WTC11 (cell line): ENCODE data around the gene LCA5. TPM values are rescaled to one million over a fixed set of nuclear protein-coding genes. Genes with fewer than 3 reads are reported as not detected.

Experiments used
- ATAC-seq: fragments of 200-7000 bp; cut with Tn5 transposase; 2 replicates; pipeline ENCODE4 v1.10.0; 2021; ENCODE audit warnings: mild to moderate bottlenecking, moderate library complexity
- CTCF ChIA-PET: fragments of 300-600 bp; sonication (Branson Sonifier 250); formaldehyde crosslinking; loops from one replicate; lab custom pipeline; 2021; ENCODE audit warnings: antibody characterized with exemption; lab: Charles Lee
- POLR2A ChIA-PET: fragments of 350-600 bp; sonication (Branson Sonifier 250); formaldehyde crosslinking; loops from one replicate; lab custom pipeline; 2021; ENCODE audit warnings: antibody characterized with exemption; lab: Charles Lee
- DNase-seq: peaks from one replicate; pipeline ENCODE4 v3.0.0; 2021; ENCODE audit warnings: low spot score
- H3K27ac Mint-ChIP-seq: 2 replicates; pipeline ENCODE4 v1.8.0; 2021; ENCODE audit warnings: mixed read lengths
- H3K27me3 Mint-ChIP-seq: 2 replicates; pipeline ENCODE4 v1.8.0; 2021; ENCODE audit warnings: low read depth, mild to moderate bottlenecking, moderate library complexity, mixed read lengths
- H3K36me3 Mint-ChIP-seq: 2 replicates; pipeline ENCODE4 v1.8.0; 2021; ENCODE audit warnings: mixed read lengths
- H3K4me1 Mint-ChIP-seq: 2 replicates; pipeline ENCODE4 v1.8.0; 2022; ENCODE audit warnings: mixed read lengths
- H3K4me3 Mint-ChIP-seq: 2 replicates; pipeline ENCODE4 v1.8.0; 2021; ENCODE audit warnings: mild to moderate bottlenecking, moderate library complexity, mixed read lengths
- H3K9me3 Mint-ChIP-seq: 2 replicates; pipeline ENCODE4 v1.8.0; 2021; ENCODE audit warnings: mixed read lengths
- CBFB ChIP-seq: sonication (generic); formaldehyde crosslinking; IDR thresholded peaks from 2 replicates; pipeline ENCODE4 v1.8.1; 2022; ENCODE audit warnings: mild to moderate bottlenecking, low read depth, missing genetic modification reagents
- CREB1 ChIP-seq: sonication (generic); formaldehyde crosslinking; IDR thresholded peaks from 2 replicates; pipeline ENCODE4 v1.8.0; 2023; ENCODE audit warnings: mild to moderate bottlenecking, missing genetic modification reagents
- CREM ChIP-seq: sonication (generic); formaldehyde crosslinking; IDR thresholded peaks from 2 replicates; pipeline ENCODE4 v1.8.1; 2022; ENCODE audit warnings: mild to moderate bottlenecking, missing genetic modification reagents, moderate library complexity
- EMX1 ChIP-seq: fragments of 250-450 bp; sonication (Bioruptor Pico); IDR thresholded peaks from 2 replicates; pipeline ENCODE4 v1.8.0; 2021; ENCODE audit warnings: mild to moderate bottlenecking
- ESRRA ChIP-seq: sonication (generic); formaldehyde crosslinking; IDR thresholded peaks from 2 replicates; pipeline ENCODE4 v1.8.1; 2022; ENCODE audit warnings: mild to moderate bottlenecking, missing genetic modification reagents, borderline replicate concordance
- JAZF1 ChIP-seq: fragments of 250-450 bp; sonication (Bioruptor Pico); IDR thresholded peaks from 2 replicates; pipeline ENCODE4 v1.9.0; 2021; ENCODE audit warnings: moderate library complexity, mild to moderate bottlenecking, inconsistent platforms
- NFYB ChIP-seq: sonication (generic); formaldehyde crosslinking; conservative IDR thresholded peaks from 2 replicates; pipeline ENCODE4 v1.8.0; 2022; ENCODE audit warnings: low read depth, missing genetic modification reagents
- OVOL2 ChIP-seq: fragments of 250-450 bp; sonication (Bioruptor Pico); IDR thresholded peaks from 2 replicates; pipeline ENCODE4 v1.9.0; 2021; ENCODE audit warnings: mild to moderate bottlenecking, borderline replicate concordance
- PRRX2 ChIP-seq: fragments of 250-450 bp; sonication (Bioruptor Pico); IDR thresholded peaks from 2 replicates; pipeline ENCODE4 v1.8.0; 2021; ENCODE audit warnings: mild to moderate bottlenecking
- TCF7 ChIP-seq: sonication (generic); formaldehyde crosslinking; IDR thresholded peaks from 2 replicates; pipeline ENCODE4 v1.8.0; 2022; ENCODE audit warnings: mild to moderate bottlenecking, low read depth, missing genetic modification reagents, moderate library complexity
- TEAD4 ChIP-seq: sonication (generic); formaldehyde crosslinking; IDR thresholded peaks from 2 replicates; pipeline ENCODE4 v1.8.0; 2022; ENCODE audit warnings: mild to moderate bottlenecking, missing genetic modification reagents
- ZNF121 ChIP-seq: sonication (generic); formaldehyde crosslinking; IDR thresholded peaks from 2 replicates; pipeline ENCODE4 v1.8.0; 2023; ENCODE audit warnings: missing genetic modification reagents
- ZNF138 ChIP-seq: sonication (generic); formaldehyde crosslinking; conservative IDR thresholded peaks from 2 replicates; pipeline ENCODE4 v1.8.1; 2022; ENCODE audit warnings: mild to moderate bottlenecking, moderate library complexity, missing genetic modification reagents
- ZNF263 ChIP-seq: sonication (generic); formaldehyde crosslinking; IDR thresholded peaks from 2 replicates; pipeline ENCODE4 v1.8.1; 2022; ENCODE audit warnings: low read depth, mild to moderate bottlenecking, moderate library complexity, missing genetic modification reagents
- ZNF281 ChIP-seq: sonication (generic); formaldehyde crosslinking; IDR thresholded peaks from 2 replicates; pipeline ENCODE4 v1.8.0; 2023; ENCODE audit warnings: mild to moderate bottlenecking, missing genetic modification reagents
- ZNF423 ChIP-seq: fragments of 250-450 bp; sonication (Bioruptor Pico); IDR thresholded peaks from 2 replicates; pipeline ENCODE4 v2.1.2; 2022; ENCODE audit warnings: mild to moderate bottlenecking, moderate library complexity
- ZNF671 ChIP-seq: fragments of 250-450 bp; sonication (Bioruptor Pico); IDR thresholded peaks from 2 replicates; pipeline ENCODE4 v1.8.0; 2021; ENCODE audit warnings: mild to moderate bottlenecking
- total RNA-seq: library from RNA; stranded (reverse); gene quantifications from 3 replicates; pipeline ENCODE4 v1.2.3, GENCODE V29; 2021
- TF ChIP-seq, protein P1 (sequence below): sonication (generic); formaldehyde crosslinking; IDR thresholded peaks from 2 replicates; pipeline ENCODE4 v1.8.0; 2022; ENCODE audit warnings: missing genetic modification reagents
- TF ChIP-seq, protein P2 (sequence below): fragments of 200-600 bp; IDR thresholded peaks from 2 replicates; pipeline ENCODE4 v1.8.0; 2022; ENCODE audit warnings: antibody characterized with exemption
- TF ChIP-seq, protein P3 (sequence below): sonication (generic); formaldehyde crosslinking; IDR thresholded peaks from 2 replicates; pipeline ENCODE4 v1.8.0; 2023; ENCODE audit warnings: missing genetic modification reagents, mild to moderate bottlenecking, borderline replicate concordance

The LCA5 gene
- total RNA-seq, 1 experiment from 2014 or later, result 3.8 TPM

DNA sequence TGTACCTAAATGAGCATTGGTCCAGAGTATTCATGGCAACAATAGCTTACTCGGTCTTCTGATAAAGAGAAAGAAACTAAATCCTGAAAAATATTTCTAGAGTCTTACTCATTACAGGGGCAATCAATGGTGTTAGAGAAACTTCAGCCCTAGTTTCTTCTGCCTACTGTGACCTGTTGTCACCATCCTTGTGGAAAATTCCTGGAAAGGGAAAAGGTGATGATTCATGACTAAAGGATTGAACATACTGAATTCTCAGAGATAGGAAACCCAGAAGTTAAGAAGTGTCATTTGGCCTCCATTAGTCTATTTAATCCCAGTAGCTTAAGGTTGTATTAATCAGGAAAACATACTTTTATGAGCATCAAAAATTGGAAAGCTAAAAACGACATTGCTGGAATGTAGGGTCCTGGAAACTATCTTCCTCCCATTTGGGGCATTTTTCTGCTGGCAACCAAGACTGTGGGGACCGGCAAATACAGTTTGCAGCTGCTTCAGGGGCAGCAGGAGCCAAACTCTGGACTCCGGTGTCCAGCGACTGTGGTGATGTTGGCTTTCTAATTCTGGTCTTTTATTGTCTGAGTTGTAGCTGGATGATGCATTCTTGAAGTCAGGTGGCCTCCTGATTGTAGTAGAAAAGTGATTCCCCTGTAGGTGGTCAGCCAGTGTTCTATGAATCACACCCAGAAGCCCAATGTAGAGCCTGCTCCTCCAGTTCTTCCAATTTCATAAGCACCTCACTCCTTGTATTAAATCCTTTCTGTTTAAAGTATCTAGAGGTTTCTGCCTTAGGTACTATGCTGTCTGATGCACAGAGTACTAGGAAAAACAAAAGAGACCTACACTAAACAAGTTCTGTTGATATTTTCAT lies 67.6 kb downstream of the LCA5 start:
- DNase-seq, result no peak
- H3K4me3 Mint-ChIP-seq, result no peak overlapping the region
- no peak for ATAC-seq
- H3K4me1 Mint-ChIP-seq, result peaks cover 10% of the 10 kb centered on the region
- no peaks in the 10 kb centered on the region for H3K36me3 Mint-ChIP-seq
- H3K9me3 Mint-ChIP-seq, result peaks cover 5% of the 10 kb centered on the region; the same call in 1 of the 2 replicates
- CTCF ChIA-PET, result no interaction called here
- no peak overlapping the region for H3K27ac Mint-ChIP-seq
- H3K27me3 Mint-ChIP-seq, result no peaks in the 10 kb centered on the region
- TF ChIP-seq ZNF423 (CRISPR knock-in tag), result no peak
- TF ChIP-seq OVOL2 (CRISPR knock-in tag), result no peak
- no peak for TF ChIP-seq EMX1 (CRISPR knock-in tag)
- no peak for TF ChIP-seq ZNF671
- no peak for TF ChIP-seq TEAD4 (CRISPR knock-in tag)
- TF ChIP-seq CREB1 (CRISPR knock-in tag), result no peak
- no peak for TF ChIP-seq ZNF138 (CRISPR knock-in tag)
- no peak for TF ChIP-seq JAZF1 (CRISPR knock-in tag)
- TF ChIP-seq, protein P1, sequence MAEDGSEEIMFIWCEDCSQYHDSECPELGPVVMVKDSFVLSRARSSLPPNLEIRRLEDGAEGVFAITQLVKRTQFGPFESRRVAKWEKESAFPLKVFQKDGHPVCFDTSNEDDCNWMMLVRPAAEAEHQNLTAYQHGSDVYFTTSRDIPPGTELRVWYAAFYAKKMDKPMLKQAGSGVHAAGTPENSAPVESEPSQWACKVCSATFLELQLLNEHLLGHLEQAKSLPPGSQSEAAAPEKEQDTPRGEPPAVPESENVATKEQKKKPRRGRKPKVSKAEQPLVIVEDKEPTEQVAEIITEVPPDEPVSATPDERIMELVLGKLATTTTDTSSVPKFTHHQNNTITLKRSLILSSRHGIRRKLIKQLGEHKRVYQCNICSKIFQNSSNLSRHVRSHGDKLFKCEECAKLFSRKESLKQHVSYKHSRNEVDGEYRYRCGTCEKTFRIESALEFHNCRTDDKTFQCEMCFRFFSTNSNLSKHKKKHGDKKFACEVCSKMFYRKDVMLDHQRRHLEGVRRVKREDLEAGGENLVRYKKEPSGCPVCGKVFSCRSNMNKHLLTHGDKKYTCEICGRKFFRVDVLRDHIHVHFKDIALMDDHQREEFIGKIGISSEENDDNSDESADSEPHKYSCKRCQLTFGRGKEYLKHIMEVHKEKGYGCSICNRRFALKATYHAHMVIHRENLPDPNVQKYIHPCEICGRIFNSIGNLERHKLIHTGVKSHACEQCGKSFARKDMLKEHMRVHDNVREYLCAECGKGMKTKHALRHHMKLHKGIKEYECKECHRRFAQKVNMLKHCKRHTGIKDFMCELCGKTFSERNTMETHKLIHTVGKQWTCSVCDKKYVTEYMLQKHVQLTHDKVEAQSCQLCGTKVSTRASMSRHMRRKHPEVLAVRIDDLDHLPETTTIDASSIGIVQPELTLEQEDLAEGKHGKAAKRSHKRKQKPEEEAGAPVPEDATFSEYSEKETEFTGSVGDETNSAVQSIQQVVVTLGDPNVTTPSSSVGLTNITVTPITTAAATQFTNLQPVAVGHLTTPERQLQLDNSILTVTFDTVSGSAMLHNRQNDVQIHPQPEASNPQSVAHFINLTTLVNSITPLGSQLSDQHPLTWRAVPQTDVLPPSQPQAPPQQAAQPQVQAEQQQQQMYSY (CRISPR knock-in tag), result no peak
- POLR2A ChIA-PET, result no interaction called here

DNA sequence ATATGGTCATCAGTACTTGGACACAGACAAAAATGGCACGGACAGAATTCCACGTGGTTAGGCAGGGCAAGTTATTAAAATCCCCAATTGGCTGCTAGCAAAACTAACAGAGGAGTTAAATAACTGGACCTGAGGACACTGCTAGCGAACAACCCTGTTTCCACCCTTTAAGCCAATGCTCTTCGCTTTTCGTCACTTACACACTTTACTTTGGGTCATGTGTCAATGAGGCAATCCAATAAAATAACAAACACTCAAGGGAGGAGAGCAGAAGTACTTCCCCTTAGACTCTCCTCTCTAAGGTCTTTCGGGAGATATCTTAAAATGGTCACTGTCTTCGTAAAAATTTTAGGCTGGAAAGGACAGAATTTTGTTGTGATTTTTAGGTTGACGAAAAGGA lies 68.6 kb downstream of the LCA5 start:
- H3K4me3 Mint-ChIP-seq, result no peak overlapping the region
- no peaks in the 10 kb centered on the region for H3K36me3 Mint-ChIP-seq
- CTCF ChIA-PET, result interaction anchor here (0.6 to 2.3 kb wide), 3 partner anchors 37 to 280 kb away, joined by 3 to 12 read pairs (median 3); no protein-coding TSS in a partner anchor
- DNase-seq, result no peak
- no peak for TF ChIP-seq ESRRA (CRISPR knock-in tag)
- no peak for TF ChIP-seq ZNF121 (CRISPR knock-in tag)
- no peak for TF ChIP-seq ZNF263 (CRISPR knock-in tag)
- no peak for TF ChIP-seq TCF7 (CRISPR knock-in tag)
- no peak for TF ChIP-seq NFYB (CRISPR knock-in tag)
- TF ChIP-seq, protein P2, sequence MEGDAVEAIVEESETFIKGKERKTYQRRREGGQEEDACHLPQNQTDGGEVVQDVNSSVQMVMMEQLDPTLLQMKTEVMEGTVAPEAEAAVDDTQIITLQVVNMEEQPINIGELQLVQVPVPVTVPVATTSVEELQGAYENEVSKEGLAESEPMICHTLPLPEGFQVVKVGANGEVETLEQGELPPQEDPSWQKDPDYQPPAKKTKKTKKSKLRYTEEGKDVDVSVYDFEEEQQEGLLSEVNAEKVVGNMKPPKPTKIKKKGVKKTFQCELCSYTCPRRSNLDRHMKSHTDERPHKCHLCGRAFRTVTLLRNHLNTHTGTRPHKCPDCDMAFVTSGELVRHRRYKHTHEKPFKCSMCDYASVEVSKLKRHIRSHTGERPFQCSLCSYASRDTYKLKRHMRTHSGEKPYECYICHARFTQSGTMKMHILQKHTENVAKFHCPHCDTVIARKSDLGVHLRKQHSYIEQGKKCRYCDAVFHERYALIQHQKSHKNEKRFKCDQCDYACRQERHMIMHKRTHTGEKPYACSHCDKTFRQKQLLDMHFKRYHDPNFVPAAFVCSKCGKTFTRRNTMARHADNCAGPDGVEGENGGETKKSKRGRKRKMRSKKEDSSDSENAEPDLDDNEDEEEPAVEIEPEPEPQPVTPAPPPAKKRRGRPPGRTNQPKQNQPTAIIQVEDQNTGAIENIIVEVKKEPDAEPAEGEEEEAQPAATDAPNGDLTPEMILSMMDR, result no peak
- TF ChIP-seq, all 79 proteins: peak for 0
- POLR2A ChIA-PET, result no interaction called here
- Mint-ChIP-seq H3K9me3 (no peaks in the 10 kb centered on the region), H3K27me3 (no peaks in the 10 kb centered on the region), H3K4me1 (peaks cover 18% of the 10 kb centered on the region), H3K27ac (no peak overlapping the region)
- no peak for ATAC-seq

DNA sequence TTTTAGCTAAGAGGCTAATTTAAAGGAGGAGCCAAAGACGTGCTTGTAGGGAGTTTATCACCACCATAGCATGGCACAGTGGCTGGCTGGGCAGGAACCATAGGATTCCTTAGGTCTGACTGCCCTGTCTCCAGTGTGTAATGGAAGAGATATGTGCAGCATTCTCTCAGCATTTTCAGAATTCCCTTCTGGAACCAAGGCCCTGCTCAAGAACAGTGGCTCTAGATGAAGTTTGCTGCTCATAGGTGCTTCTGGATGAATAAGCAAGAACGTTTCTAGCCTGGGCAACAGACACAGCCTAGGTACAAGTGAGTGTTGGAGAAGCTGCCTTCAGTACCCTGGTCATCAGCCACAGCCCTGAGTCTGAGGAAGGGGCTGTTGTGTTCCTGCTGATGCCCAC lies 69.1 kb downstream of the LCA5 start:
- Mint-ChIP-seq H3K4me3 (no peak overlapping the region), H3K27me3 (no peaks in the 10 kb centered on the region), H3K9me3 (no peaks in the 10 kb centered on the region), H3K36me3 (no peaks in the 10 kb centered on the region), H3K4me1 (peaks cover 20% of the 10 kb centered on the region), H3K27ac (no peak overlapping the region)
- DNase-seq (no peak), ATAC-seq (peak; percentile 47)
- ChIA-PET POLR2A (no interaction called here), CTCF (interaction anchor here (0.6 to 2.3 kb wide), 3 partner anchors 37 to 279 kb away, joined by 3 to 12 read pairs (median 3); no protein-coding TSS in a partner anchor)
- TF ChIP-seq ZNF281 (CRISPR knock-in tag), result no peak
- TF ChIP-seq, protein P3, sequence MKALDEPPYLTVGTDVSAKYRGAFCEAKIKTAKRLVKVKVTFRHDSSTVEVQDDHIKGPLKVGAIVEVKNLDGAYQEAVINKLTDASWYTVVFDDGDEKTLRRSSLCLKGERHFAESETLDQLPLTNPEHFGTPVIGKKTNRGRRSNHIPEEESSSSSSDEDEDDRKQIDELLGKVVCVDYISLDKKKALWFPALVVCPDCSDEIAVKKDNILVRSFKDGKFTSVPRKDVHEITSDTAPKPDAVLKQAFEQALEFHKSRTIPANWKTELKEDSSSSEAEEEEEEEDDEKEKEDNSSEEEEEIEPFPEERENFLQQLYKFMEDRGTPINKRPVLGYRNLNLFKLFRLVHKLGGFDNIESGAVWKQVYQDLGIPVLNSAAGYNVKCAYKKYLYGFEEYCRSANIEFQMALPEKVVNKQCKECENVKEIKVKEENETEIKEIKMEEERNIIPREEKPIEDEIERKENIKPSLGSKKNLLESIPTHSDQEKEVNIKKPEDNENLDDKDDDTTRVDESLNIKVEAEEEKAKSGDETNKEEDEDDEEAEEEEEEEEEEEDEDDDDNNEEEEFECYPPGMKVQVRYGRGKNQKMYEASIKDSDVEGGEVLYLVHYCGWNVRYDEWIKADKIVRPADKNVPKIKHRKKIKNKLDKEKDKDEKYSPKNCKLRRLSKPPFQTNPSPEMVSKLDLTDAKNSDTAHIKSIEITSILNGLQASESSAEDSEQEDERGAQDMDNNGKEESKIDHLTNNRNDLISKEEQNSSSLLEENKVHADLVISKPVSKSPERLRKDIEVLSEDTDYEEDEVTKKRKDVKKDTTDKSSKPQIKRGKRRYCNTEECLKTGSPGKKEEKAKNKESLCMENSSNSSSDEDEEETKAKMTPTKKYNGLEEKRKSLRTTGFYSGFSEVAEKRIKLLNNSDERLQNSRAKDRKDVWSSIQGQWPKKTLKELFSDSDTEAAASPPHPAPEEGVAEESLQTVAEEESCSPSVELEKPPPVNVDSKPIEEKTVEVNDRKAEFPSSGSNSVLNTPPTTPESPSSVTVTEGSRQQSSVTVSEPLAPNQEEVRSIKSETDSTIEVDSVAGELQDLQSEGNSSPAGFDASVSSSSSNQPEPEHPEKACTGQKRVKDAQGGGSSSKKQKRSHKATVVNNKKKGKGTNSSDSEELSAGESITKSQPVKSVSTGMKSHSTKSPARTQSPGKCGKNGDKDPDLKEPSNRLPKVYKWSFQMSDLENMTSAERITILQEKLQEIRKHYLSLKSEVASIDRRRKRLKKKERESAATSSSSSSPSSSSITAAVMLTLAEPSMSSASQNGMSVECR (CRISPR knock-in tag), result no peak
- no peak for TF ChIP-seq CREM (CRISPR knock-in tag)
- no peak for TF ChIP-seq ZNF121 (CRISPR knock-in tag)
- no peak for TF ChIP-seq PRRX2 (CRISPR knock-in tag)
- no peak for TF ChIP-seq CBFB (CRISPR knock-in tag)
